Esophagus squamous epithelium (tissue), 5 donors: ENCODE data around the gene KIF13A. TPM values are rescaled to one million over a fixed set of nuclear protein-coding genes. Genes with fewer than 3 reads are reported as not detected.
"Not testable (repeated sequence)": the region's sequence is repeated elsewhere in the genome, so short reads cannot be mapped to it uniquely, and the experiment has no call there.

Experiments
- DNase-seq: peaks from one replicate; lab custom pipeline; 2025; lab: John Stamatoyannopoulos, UW
- H3K27ac ChIP-seq, 4 donors: fragments of 200-600 bp; sonication (generic); one replicate each; pipeline ENCODE4 v1.5.1; 2016 to 2019; ENCODE audit warnings: mild to moderate bottlenecking in 1 of 4
- H3K27me3 ChIP-seq, 4 donors: fragments of 200-600 bp; sonication (generic); 1 replicate in 3 of 4; 2 replicates in 1 of 4; pipeline versions ENCODE4 v1.5.1 to v1.6.0; 2017 to 2021; ENCODE audit warnings: antibody characterized with exemption in 1 of 4
- H3K36me3 ChIP-seq, 3 donors: fragments of 200-600 bp; sonication (generic); one replicate each; pipeline ENCODE4 v1.5.1; 2016 to 2019
- H3K4me1 ChIP-seq, 3 donors: fragments of 200-600 bp; sonication (generic); one replicate each; pipeline ENCODE4 v1.5.1; 2017 to 2019
- H3K4me3 ChIP-seq, 4 donors: fragments of 200-600 bp; sonication (generic); 1 replicate in 3 of 4; 2 replicates in 1 of 4; pipeline ENCODE4 v1.5.1; 2016 to 2019; ENCODE audit warnings: mild to moderate bottlenecking in 2 of 4, moderate library complexity in 1 of 4
- H3K9me3 ChIP-seq, 3 donors: fragments of 200-600 bp; sonication (generic); one replicate each; pipeline ENCODE4 v1.5.1; 2016 to 2019
- POLR2A ChIP-seq, 4 donors: fragments of 450-650 bp; IDR thresholded peaks; one replicate each; pipeline ENCODE4 v1.6.1; 2017; ENCODE audit warnings: antibody characterized with exemption in 4 of 4, mild to moderate bottlenecking in 4 of 4, moderate library complexity in 3 of 4
- WGBS, 2 donors: methylation state at CpG; one replicate each; pipeline ENCODE4 v1.1.5; 2018; 5-methylcytosine and 5-hydroxymethylcytosine counted together
- intact Hi-C: fragments of 100-400 bp; cut with DNase I; formaldehyde crosslinking; loops from one replicate; pipeline ENCODE4 v1.15.0; 2022
- total RNA-seq, 4 donors: library from RNA; depleted of rRNA; stranded (reverse); fragments of >200 nt; gene quantifications; one replicate each; pipeline ENCODE4 v1.1.0, GENCODE V29; 2016
- TF ChIP-seq, protein P1 (sequence below), 6 experiments: fragments of 450-650 bp in 4 of 6; fragments of 200-600 bp in 2 of 6; sonication (generic) in 2 of 6; IDR thresholded peaks; one replicate each; pipeline ENCODE4 v1.5.1; 2016 to 2019; ENCODE audit warnings: antibody characterized with exemption in 6 of 6, mild to moderate bottlenecking in 4 of 6, moderate library complexity in 4 of 6
- donor health status: DM: yes; HTN: yes; CAD: no.

The KIF13A gene
- total RNA-seq, 4 donors from 2014 or later = 18.7 to 34.5 (median 25.0) TPM

GRCh38 chr6:17859846-17860245 is 127.6 kb downstream of the KIF13A start:
- 96 to 98% methylated on average over 4 of the region's 4 CpGs for WGBS, 2 donors
- Histone ChIP-seq H3K4me1 (peaks cover 9 to 21% (median 11%) of the 10 kb centered on the region in 3 donors), H3K4me3 (no peak overlapping the region), H3K9me3 (no peaks in the 10 kb centered on the region), H3K36me3 (peaks cover 0 to 11% (median 0%) of the 10 kb centered on the region in 3 donors), H3K27me3 (no peaks in the 10 kb centered on the region), H3K27ac (no peak overlapping the region)
- TF ChIP-seq POLR2A (IDR thresholded peaks at IDR 0.05) = no peak
- TF ChIP-seq, protein P1, sequence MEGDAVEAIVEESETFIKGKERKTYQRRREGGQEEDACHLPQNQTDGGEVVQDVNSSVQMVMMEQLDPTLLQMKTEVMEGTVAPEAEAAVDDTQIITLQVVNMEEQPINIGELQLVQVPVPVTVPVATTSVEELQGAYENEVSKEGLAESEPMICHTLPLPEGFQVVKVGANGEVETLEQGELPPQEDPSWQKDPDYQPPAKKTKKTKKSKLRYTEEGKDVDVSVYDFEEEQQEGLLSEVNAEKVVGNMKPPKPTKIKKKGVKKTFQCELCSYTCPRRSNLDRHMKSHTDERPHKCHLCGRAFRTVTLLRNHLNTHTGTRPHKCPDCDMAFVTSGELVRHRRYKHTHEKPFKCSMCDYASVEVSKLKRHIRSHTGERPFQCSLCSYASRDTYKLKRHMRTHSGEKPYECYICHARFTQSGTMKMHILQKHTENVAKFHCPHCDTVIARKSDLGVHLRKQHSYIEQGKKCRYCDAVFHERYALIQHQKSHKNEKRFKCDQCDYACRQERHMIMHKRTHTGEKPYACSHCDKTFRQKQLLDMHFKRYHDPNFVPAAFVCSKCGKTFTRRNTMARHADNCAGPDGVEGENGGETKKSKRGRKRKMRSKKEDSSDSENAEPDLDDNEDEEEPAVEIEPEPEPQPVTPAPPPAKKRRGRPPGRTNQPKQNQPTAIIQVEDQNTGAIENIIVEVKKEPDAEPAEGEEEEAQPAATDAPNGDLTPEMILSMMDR (IDR thresholded peaks at IDR 0.05) = no peak
- no peak for DNase-seq
- intact Hi-C loops = no loop called here

DNA sequence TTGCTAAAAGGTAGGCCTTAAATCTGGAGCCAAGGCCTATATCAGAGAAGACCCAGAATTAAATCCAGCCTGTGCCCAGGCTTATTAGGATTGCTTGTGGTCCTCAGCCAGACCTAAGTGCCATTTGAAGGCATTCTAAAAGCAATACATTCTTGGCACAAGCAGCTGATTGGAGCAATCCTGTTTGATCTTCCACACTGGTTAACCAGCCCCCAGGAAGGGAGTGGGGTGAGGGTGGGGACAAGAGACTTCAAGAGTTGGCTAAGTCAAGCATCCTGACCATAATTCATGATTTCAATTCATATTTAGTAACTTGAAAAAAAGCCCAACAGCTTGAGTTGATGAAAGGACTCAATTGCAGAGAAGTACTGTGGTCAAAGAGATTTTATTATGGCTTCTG is 128.9 kb downstream of the KIF13A start:
- H3K36me3 ChIP-seq = peaks cover 0 to 14% (median 0%) of the 10 kb centered on the region in 3 donors
- H3K27ac ChIP-seq = no peak overlapping the region
- intact Hi-C loops = no loop called here
- TF ChIP-seq, protein P1 (IDR thresholded peaks at IDR 0.05) = no peak
- no peak for TF ChIP-seq POLR2A (IDR thresholded peaks at IDR 0.05)
- no peak for DNase-seq
- H3K9me3 ChIP-seq = no peaks in the 10 kb centered on the region
- H3K4me3 ChIP-seq = no peak overlapping the region
- peaks cover 0 to 9% (median 0%) of the 10 kb centered on the region in 3 donors for H3K4me1 ChIP-seq
- no peaks in the 10 kb centered on the region for H3K27me3 ChIP-seq

- H3K27ac ChIP-seq, H3K9me3 ChIP-seq, H3K4me3 ChIP-seq, intact Hi-C loops, H3K4me1 ChIP-seq, H3K27me3 ChIP-seq, DNase-seq: not testable (repeated sequence)
- 84 to 86% methylated on average over 7 of the region's 7 CpGs for WGBS, 2 donors
- H3K36me3 ChIP-seq = peaks cover 0 to 14% (median 0%) of the 10 kb centered on the region in 3 donors
Observed at GRCh38 chr6:17857188-17857587, 130.2 kb downstream of the KIF13A start.

DNA sequence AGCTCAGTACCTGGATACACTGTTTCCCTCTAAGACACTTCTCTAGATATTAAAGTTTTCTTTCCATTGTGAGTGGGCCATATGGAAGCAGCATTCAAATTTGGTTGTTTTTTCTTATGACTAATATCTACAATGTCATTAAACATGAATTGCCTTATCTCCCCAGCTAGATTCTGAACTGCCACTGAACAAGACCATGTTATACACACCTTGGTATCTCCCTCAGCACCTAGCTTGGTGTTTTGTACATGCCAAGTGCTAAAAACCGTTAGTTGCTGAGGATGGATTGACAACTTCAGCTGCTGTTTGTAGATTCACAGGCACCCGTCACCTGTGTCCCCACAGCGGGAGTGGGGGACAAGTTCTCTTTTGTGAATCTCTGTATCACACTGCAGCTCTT is 131.1 kb downstream of the KIF13A start:
- Histone ChIP-seq H3K4me1 (peaks cover 0 to 14% (median 3%) of the 10 kb centered on the region in 3 donors), H3K27ac (no peak overlapping the region), H3K27me3 (no peaks in the 10 kb centered on the region), H3K9me3 (no peaks in the 10 kb centered on the region), H3K36me3 (peaks cover 0 to 18% (median 0%) of the 10 kb centered on the region in 3 donors), H3K4me3 (no peak overlapping the region)
- WGBS, 2 donors = 90 to 97% methylated on average over 3 of the region's 3 CpGs
- TF ChIP-seq, protein P1 (IDR thresholded peaks at IDR 0.05) = no peak
- no peak for TF ChIP-seq POLR2A (IDR thresholded peaks at IDR 0.05)
- intact Hi-C loops = no loop called here
- no peak for DNase-seq

DNA sequence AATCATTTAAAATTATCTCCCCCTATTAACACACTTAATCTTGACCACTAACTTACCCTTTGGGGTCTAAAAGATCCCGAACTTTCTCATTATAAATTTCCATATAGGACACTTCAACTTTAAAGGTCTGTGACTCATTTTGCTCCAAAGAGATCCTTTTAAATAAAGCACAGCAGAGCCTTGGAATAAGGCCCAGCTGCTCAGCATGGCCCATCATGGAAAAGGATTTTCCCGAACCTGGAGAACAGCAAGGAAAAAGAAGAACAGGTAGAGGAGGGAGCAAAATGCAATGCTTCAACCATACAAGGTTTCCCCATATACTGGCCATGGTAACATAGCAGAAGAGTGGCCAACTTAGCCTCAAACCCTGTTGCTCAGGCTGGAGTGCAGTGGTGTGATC is 132.1 kb downstream of the KIF13A start:
- WGBS, 2 donors = 87 to 93% methylated on average over 2 of the region's 2 CpGs
- DNase-seq = no peak
- peaks cover 0 to 27% (median 0%) of the 10 kb centered on the region in 3 donors for H3K36me3 ChIP-seq
- H3K4me1 ChIP-seq = peaks cover 0 to 18% (median 3%) of the 10 kb centered on the region in 3 donors
- intact Hi-C loops = no loop called here
- H3K27me3 ChIP-seq = no peaks in the 10 kb centered on the region
- TF ChIP-seq POLR2A (IDR thresholded peaks at IDR 0.05) = no peak
- TF ChIP-seq, protein P1 (IDR thresholded peaks at IDR 0.05) = no peak
- no peaks in the 10 kb centered on the region for H3K9me3 ChIP-seq
- no peak overlapping the region for H3K27ac ChIP-seq
- no peak overlapping the region for H3K4me3 ChIP-seq

GRCh38 chr6:17853533-17853932 is 133.9 kb downstream of the KIF13A start:
- peaks cover 0 to 45% (median 0%) of the 10 kb centered on the region in 3 donors for H3K36me3 ChIP-seq
- H3K4me1 ChIP-seq = peaks cover 0 to 18% (median 3%) of the 10 kb centered on the region in 3 donors
- TF ChIP-seq, protein P1 (IDR thresholded peaks at IDR 0.05) = no peak
- no peak for TF ChIP-seq POLR2A (IDR thresholded peaks at IDR 0.05)
- DNase-seq = no peak
- no peaks in the 10 kb centered on the region for H3K9me3 ChIP-seq
- H3K4me3 ChIP-seq = no peak overlapping the region
- no peak overlapping the region for H3K27ac ChIP-seq
- intact Hi-C loops = no loop called here
- 85 to 90% methylated on average over 2 of the region's 2 CpGs for WGBS, 2 donors
- no peaks in the 10 kb centered on the region for H3K27me3 ChIP-seq
